Measurements from ENCODE around the gene PTPRT. TPM values are rescaled to one million over a fixed set of nuclear protein-coding genes. Genes with fewer than 3 reads are reported as not detected.

PTPRT gene
- total and polyA plus RNA-seq, 2 of the 13 experiments (the other 11 are each of a cell fraction or from before 2014, with no cell fraction given): under 0.01 to 0.09 TPM

DNA sequence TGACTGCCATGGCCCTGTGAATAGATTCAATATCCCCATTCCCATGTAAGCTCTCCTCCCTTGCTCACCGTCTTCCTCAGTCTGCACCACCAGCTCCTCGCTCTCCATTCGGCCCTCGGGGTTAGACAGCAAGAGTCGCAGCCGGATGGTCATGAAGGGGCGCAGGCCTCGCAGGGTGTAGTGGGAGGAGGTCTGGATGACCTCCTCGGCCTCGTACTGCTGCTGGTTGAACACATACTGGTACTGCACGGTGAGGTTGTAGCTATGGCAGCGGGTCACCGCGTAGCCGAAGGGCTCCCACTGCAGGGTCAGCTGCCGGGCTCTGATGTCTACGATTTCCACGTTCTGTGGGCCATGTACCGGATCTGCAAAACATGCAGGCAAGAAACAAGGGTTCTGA lies 717.5 kb downstream of the PTPRT start:
- intact Hi-C loops (cut with micrococcal nuclease; ENCODE audit: unreplicated experiment) (no loop called here), in situ Hi-C loops (cut with HindIII; ENCODE audit: extremely low pct_ligation_motif_present, low pct_unique_long_range_greater_than_20kb) (no loop called here)
- Histone ChIP-seq H3K27me3 (ENCODE audit: control insufficient read depth in 1 of 2, insufficient read depth in 2 of 2, low read length in 2 of 2) (no peaks in the 10 kb centered on the region; a peak in 1 of 5 replicates), H4K20me1 (ENCODE audit: insufficient read depth, low read length) (no peaks in the 10 kb centered on the region), H3K4me1 (ENCODE audit: insufficient read depth, low read length) (no peaks in the 10 kb centered on the region), H3K79me2 (ENCODE audit: insufficient read depth, low read length) (no peaks in the 10 kb centered on the region), H2AFZ (ENCODE audit: low read length) (no peak overlapping the region), H3K27ac (ENCODE audit: extremely low read length, insufficient read depth, low read length) (no peak overlapping the region), H3K9me3 (ENCODE audit: low read length) (peaks cover 7% of the 10 kb centered on the region; the same call in 1 of the 2 replicates), H3K4me3 (replicated peaks in 1 of 3; ENCODE audit: insufficient read depth in 1 of 3, low read depth in 2 of 3, low read length in 3 of 3) (no peak overlapping the region), H3K36me3 (replicated peaks in 1 of 2; ENCODE audit: control insufficient read depth in 1 of 2, insufficient read depth in 2 of 2, low read length in 2 of 2) (no peaks in the 10 kb centered on the region), H3K9ac (ENCODE audit: insufficient read depth, low read depth, low read length) (no peak overlapping the region), H3K4me2 (ENCODE audit: low read depth, low read length) (no peak overlapping the region)
- CTCF ChIA-PET (ENCODE audit: low intra/inter-chr PET ratio, low total read pairs): no interaction called here
- FAIRE-seq (no peak), DNase-seq (ENCODE audit: low spot score) (no peak), ATAC-seq (no peak)
- POLR2A ChIA-PET: no interaction called here
- BruUV-seq (replicated peaks): no TSS peak
- 48% methylated on average over 19 of the region's 19 CpGs for WGBS (ENCODE audit: low lambda C conversion rate)
- TF ChIP-seq, protein P1, sequence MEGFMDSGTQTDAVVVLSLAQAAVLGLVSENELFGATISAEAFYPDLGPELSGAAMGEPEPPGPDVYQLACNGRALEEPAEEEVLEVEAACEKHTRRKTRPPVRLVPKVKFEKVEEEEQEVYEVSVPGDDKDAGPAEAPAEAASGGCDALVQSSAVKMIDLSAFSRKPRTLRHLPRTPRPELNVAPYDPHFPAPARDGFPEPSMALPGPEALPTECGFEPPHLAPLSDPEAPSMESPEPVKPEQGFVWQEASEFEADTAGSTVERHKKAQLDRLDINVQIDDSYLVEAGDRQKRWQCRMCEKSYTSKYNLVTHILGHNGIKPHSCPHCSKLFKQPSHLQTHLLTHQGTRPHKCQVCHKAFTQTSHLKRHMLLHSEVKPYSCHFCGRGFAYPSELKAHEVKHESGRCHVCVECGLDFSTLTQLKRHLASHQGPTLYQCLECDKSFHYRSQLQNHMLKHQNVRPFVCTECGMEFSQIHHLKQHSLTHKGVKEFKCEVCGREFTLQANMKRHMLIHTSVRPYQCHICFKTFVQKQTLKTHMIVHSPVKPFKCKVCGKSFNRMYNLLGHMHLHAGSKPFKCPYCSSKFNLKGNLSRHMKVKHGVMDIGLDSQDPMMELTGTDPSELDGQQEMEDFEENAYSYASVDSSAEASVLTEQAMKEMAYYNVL (CRISPR knock-in tag; IDR thresholded peaks at IDR 0.05; ENCODE audit: borderline replicate concordance): no peak
- TF ChIP-seq ELF1 (CRISPR knock-in tag; IDR thresholded peaks at IDR 0.05) (no peak), TBL1XR1 (IDR thresholded peaks at IDR 0.05; ENCODE audit: borderline replicate concordance, low read length, partially characterized antibody) (no peak), SNRNP70 (IDR thresholded peaks at IDR 0.05; ENCODE audit: low read depth, low read length) (no peak), ZNF614 (CRISPR knock-in tag; IDR thresholded peaks at IDR 0.05; ENCODE audit: borderline replicate concordance) (no peak), RBFOX2 (IDR thresholded peaks at IDR 0.05; ENCODE audit: low read depth, low read length) (no peak), KMT2A (CRISPR knock-in tag; IDR thresholded peaks at IDR 0.05) (no peak), ZNF256 (CRISPR knock-in tag; conservative IDR thresholded peaks at IDR 0.05) (no peak), ZEB1 (IDR thresholded peaks at IDR 0.05; ENCODE audit: insufficient replicate concordance, low read depth) (no peak)
- TF ChIP-seq, protein P2, sequence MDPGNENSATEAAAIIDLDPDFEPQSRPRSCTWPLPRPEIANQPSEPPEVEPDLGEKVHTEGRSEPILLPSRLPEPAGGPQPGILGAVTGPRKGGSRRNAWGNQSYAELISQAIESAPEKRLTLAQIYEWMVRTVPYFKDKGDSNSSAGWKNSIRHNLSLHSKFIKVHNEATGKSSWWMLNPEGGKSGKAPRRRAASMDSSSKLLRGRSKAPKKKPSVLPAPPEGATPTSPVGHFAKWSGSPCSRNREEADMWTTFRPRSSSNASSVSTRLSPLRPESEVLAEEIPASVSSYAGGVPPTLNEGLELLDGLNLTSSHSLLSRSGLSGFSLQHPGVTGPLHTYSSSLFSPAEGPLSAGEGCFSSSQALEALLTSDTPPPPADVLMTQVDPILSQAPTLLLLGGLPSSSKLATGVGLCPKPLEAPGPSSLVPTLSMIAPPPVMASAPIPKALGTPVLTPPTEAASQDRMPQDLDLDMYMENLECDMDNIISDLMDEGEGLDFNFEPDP (CRISPR knock-in tag; conservative IDR thresholded peaks at IDR 0.05): no peak
